ENCODE results near the gene CACNA2D3. TPM values are rescaled to one million over a fixed set of nuclear protein-coding genes. Genes with fewer than 3 reads are reported as not detected.

The CACNA2D3 gene
- polyA plus RNA-seq, 1 donor (not counting 4 experiments of a cell fraction or from before 2014, with no cell fraction given): 0.08 TPM

- H3K9me3 ChIP-seq (ENCODE audit: control insufficient read depth, low read depth, low read length): no peaks in the 10 kb centered on the region
- DNase-seq (ENCODE audit: low read depth, low spot score): no peak
- TF ChIP-seq EZH2 (IDR thresholded peaks at IDR 0.05; ENCODE audit: low read length) (no peak), CTCF (optimal IDR thresholded peaks at IDR 0.05 in 1 of 3, IDR thresholded peaks at IDR 0.05 in 1 of 3, conservative IDR thresholded peaks at IDR 0.05 in 1 of 3; ENCODE audit: extremely low read depth in 1 of 3, insufficient read depth in 2 of 3, low read length in 3 of 3) (no peak)
- no peaks in the 10 kb centered on the region for H3K27me3 ChIP-seq (ENCODE audit: control insufficient read depth, extremely low read depth, insufficient read depth, low read length)
- H3K36me3 ChIP-seq (ENCODE audit: control insufficient read depth in 2 of 2, extremely low read depth in 1 of 2, insufficient read depth in 2 of 2, low read length in 2 of 2): no peaks in the 10 kb centered on the region
- no peak for FAIRE-seq
- H3K4me2 ChIP-seq (ENCODE audit: control insufficient read depth, extremely low read depth, insufficient read depth, low read depth, low read length): no peak overlapping the region
- dilution Hi-C loops (cut with MboI; ENCODE audit: extremely low pct_ligation_motif_present, low sequenced_read_pairs): no loop called here
- no peak overlapping the region for H3K27ac ChIP-seq (ENCODE audit: control insufficient read depth, insufficient read depth, low read length)
- no peak overlapping the region for H3K9ac ChIP-seq (ENCODE audit: control insufficient read depth, extremely low read depth, insufficient read depth, low read length)
- H4K20me1 ChIP-seq (ENCODE audit: control insufficient read depth, extremely low read depth, insufficient read depth, low read length): no peaks in the 10 kb centered on the region
- no peaks in the 10 kb centered on the region for H3K4me1 ChIP-seq (ENCODE audit: control insufficient read depth, extremely low read depth, insufficient read depth, low read length)
- no peak overlapping the region for H2AFZ ChIP-seq (ENCODE audit: control insufficient read depth, low read length)
- no peaks in the 10 kb centered on the region for H3K9me1 ChIP-seq (ENCODE audit: control insufficient read depth, extremely low read depth, insufficient read depth, low read length)
- H3K79me2 ChIP-seq (ENCODE audit: control insufficient read depth, insufficient read depth, low read length): no peaks in the 10 kb centered on the region
- no peak overlapping the region for H3K4me3 ChIP-seq (ENCODE audit: control insufficient read depth in 2 of 3, extremely low read depth in 1 of 3, insufficient read depth in 2 of 3, low read depth in 1 of 3, low read length in 3 of 3)
Measured at GRCh38 chr3:54696313-54696712, 574.0 kb downstream of the CACNA2D3 start.

GRCh38 chr3:54698054-54698453 is 575.7 kb downstream of the CACNA2D3 start:
- H3K4me3 ChIP-seq (ENCODE audit: control insufficient read depth in 2 of 3, extremely low read depth in 1 of 3, insufficient read depth in 2 of 3, low read depth in 1 of 3, low read length in 3 of 3): no peak overlapping the region
- TF ChIP-seq EZH2 (IDR thresholded peaks at IDR 0.05; ENCODE audit: low read length) (no peak), CTCF (optimal IDR thresholded peaks at IDR 0.05 in 1 of 3, IDR thresholded peaks at IDR 0.05 in 1 of 3, conservative IDR thresholded peaks at IDR 0.05 in 1 of 3; ENCODE audit: extremely low read depth in 1 of 3, insufficient read depth in 2 of 3, low read length in 3 of 3) (no peak)

More at GRCh38 chr3:54698054-54698453, 575.7 kb downstream of the CACNA2D3 start:
- no peaks in the 10 kb centered on the region for H3K36me3 ChIP-seq (ENCODE audit: control insufficient read depth in 2 of 2, extremely low read depth in 1 of 2, insufficient read depth in 2 of 2, low read length in 2 of 2)
- H3K79me2 ChIP-seq (ENCODE audit: control insufficient read depth, insufficient read depth, low read length): no peaks in the 10 kb centered on the region
- no peak for DNase-seq (ENCODE audit: low read depth, low spot score)
- no peaks in the 10 kb centered on the region for H4K20me1 ChIP-seq (ENCODE audit: control insufficient read depth, extremely low read depth, insufficient read depth, low read length)
- H3K27me3 ChIP-seq (ENCODE audit: control insufficient read depth, extremely low read depth, insufficient read depth, low read length): no peaks in the 10 kb centered on the region
- no peak for FAIRE-seq
- no peak overlapping the region for H3K9ac ChIP-seq (ENCODE audit: control insufficient read depth, extremely low read depth, insufficient read depth, low read length)
- H2AFZ ChIP-seq (ENCODE audit: control insufficient read depth, low read length): no peak overlapping the region
- H3K27ac ChIP-seq (ENCODE audit: control insufficient read depth, insufficient read depth, low read length): no peak overlapping the region
- no peaks in the 10 kb centered on the region for H3K4me1 ChIP-seq (ENCODE audit: control insufficient read depth, extremely low read depth, insufficient read depth, low read length)
- dilution Hi-C loops (cut with MboI; ENCODE audit: extremely low pct_ligation_motif_present, low sequenced_read_pairs): no loop called here
- H3K4me2 ChIP-seq (ENCODE audit: control insufficient read depth, extremely low read depth, insufficient read depth, low read depth, low read length): no peak overlapping the region
- no peaks in the 10 kb centered on the region for H3K9me3 ChIP-seq (ENCODE audit: control insufficient read depth, low read depth, low read length)
- no peaks in the 10 kb centered on the region for H3K9me1 ChIP-seq (ENCODE audit: control insufficient read depth, extremely low read depth, insufficient read depth, low read length)
